Measurements from ENCODE around the gene ZDHHC4. TPM values are rescaled to one million over a fixed set of nuclear protein-coding genes. Genes with fewer than 3 reads are reported as not detected.

Gene ZDHHC4
- total RNA-seq, 1 donor from 2014 or later: 36.3 TPM

- no peaks in the 10 kb centered on the region for H3K4me1 ChIP-seq
- H3K4me3 ChIP-seq: no peak overlapping the region
- H3K36me3 ChIP-seq: no peaks in the 10 kb centered on the region
- DNase-seq (ENCODE audit: extremely low spot score in 2 of 2): no peak
- intact Hi-C loops (cut with DNase I): no loop called here
- no peak for TF ChIP-seq CTCF (IDR thresholded peaks at IDR 0.05)
- no peak for TF ChIP-seq POLR2AphosphoS5 (IDR thresholded peaks at IDR 0.05; ENCODE audit: insufficient read depth in 1 of 2, low read depth in 1 of 2)
- no peak for TF ChIP-seq POLR2A (IDR thresholded peaks at IDR 0.05)
- H3K27me3 ChIP-seq: no peaks in the 10 kb centered on the region
- H3K9me3 ChIP-seq: no peaks in the 10 kb centered on the region
- no peak overlapping the region for H3K27ac ChIP-seq
Observed at GRCh38 chr7:6553448-6554044, 23.7 kb upstream of the ZDHHC4 start.

- DNase-seq (ENCODE audit: extremely low spot score in 2 of 2): no peak
- H3K27me3 ChIP-seq: no peaks in the 10 kb centered on the region
- no peaks in the 10 kb centered on the region for H3K9me3 ChIP-seq
- intact Hi-C loops (cut with DNase I): no loop called here
- H3K4me3 ChIP-seq: no peak overlapping the region
- no peak overlapping the region for H3K27ac ChIP-seq
- TF ChIP-seq POLR2AphosphoS5 (IDR thresholded peaks at IDR 0.05; ENCODE audit: insufficient read depth in 1 of 2, low read depth in 1 of 2) (no peak), POLR2A (IDR thresholded peaks at IDR 0.05) (no peak), CTCF (IDR thresholded peaks at IDR 0.05) (no peak)
- no peaks in the 10 kb centered on the region for H3K36me3 ChIP-seq
- no peaks in the 10 kb centered on the region for H3K4me1 ChIP-seq
Observed at GRCh38 chr7:6554848-6555247, 22.4 kb upstream of the ZDHHC4 start.

GRCh38 chr7:6556196-6556595, 21.1 kb upstream of the ZDHHC4 start:
- no peak overlapping the region for H3K4me3 ChIP-seq
- H3K4me1 ChIP-seq: no peaks in the 10 kb centered on the region
- H3K27me3 ChIP-seq: no peaks in the 10 kb centered on the region
- no peak for DNase-seq (ENCODE audit: extremely low spot score in 2 of 2)
- H3K27ac ChIP-seq: no peak overlapping the region
- TF ChIP-seq CTCF (IDR thresholded peaks at IDR 0.05) (no peak), POLR2AphosphoS5 (IDR thresholded peaks at IDR 0.05; ENCODE audit: insufficient read depth in 1 of 2, low read depth in 1 of 2) (no peak), POLR2A (IDR thresholded peaks at IDR 0.05) (no peak)
- no peaks in the 10 kb centered on the region for H3K9me3 ChIP-seq
- intact Hi-C loops (cut with DNase I): no loop called here
- H3K36me3 ChIP-seq: no peaks in the 10 kb centered on the region

- Histone ChIP-seq H3K4me3 (no peak overlapping the region), H3K4me1 (no peaks in the 10 kb centered on the region), H3K27ac (no peak overlapping the region), H3K9me3 (no peaks in the 10 kb centered on the region), H3K27me3 (no peaks in the 10 kb centered on the region), H3K36me3 (no peaks in the 10 kb centered on the region)
- TF ChIP-seq CTCF (IDR thresholded peaks at IDR 0.05) (no peak), POLR2AphosphoS5 (IDR thresholded peaks at IDR 0.05; ENCODE audit: insufficient read depth in 1 of 2, low read depth in 1 of 2) (no peak), POLR2A (IDR thresholded peaks at IDR 0.05) (no peak)
- no peak for DNase-seq (ENCODE audit: extremely low spot score in 2 of 2)
- intact Hi-C loops (cut with DNase I): no loop called here
Observed at GRCh38 chr7:6558837-6559236, 18.4 kb upstream of the ZDHHC4 start.

GRCh38 chr7:6559896-6560295, 17.4 kb upstream of the ZDHHC4 start:
- Histone ChIP-seq H3K4me1 (no peaks in the 10 kb centered on the region), H3K4me3 (no peak overlapping the region), H3K9me3 (no peaks in the 10 kb centered on the region), H3K36me3 (no peaks in the 10 kb centered on the region), H3K27me3 (no peaks in the 10 kb centered on the region), H3K27ac (no peak overlapping the region)
- TF ChIP-seq POLR2AphosphoS5 (IDR thresholded peaks at IDR 0.05; ENCODE audit: insufficient read depth in 1 of 2, low read depth in 1 of 2): no peak
- TF ChIP-seq POLR2A (IDR thresholded peaks at IDR 0.05): no peak
- TF ChIP-seq CTCF (IDR thresholded peaks at IDR 0.05): no peak
- DNase-seq (ENCODE audit: extremely low spot score in 2 of 2): no peak
- intact Hi-C loops (cut with DNase I): no loop called here
